HUES6 (cell line): ENCODE measurements around the gene HLA-DQB1.
A peak's percentile ranks its signal among the peaks of the same experiment; 100 is the strongest.
"Not testable (repeated sequence)": the region's sequence is repeated elsewhere in the genome, so short reads cannot be mapped to it uniquely, and the experiment has no call there.

ENCODE experiments used
- H3K27ac ChIP-seq: 2 replicates; pipeline ENCODE4 v1.7.0; 2013; ENCODE audit warnings: low read depth, mild to moderate bottlenecking, low read length, inconsistent platforms
- H3K27me3 ChIP-seq: 2 replicates; pipeline ENCODE4 v1.6.1; 2013; ENCODE audit warnings: low read length; ENCODE audit not compliant: control insufficient read depth, insufficient read depth
- H3K36me3 ChIP-seq: 2 replicates; pipeline ENCODE4 v1.6.1; 2013; ENCODE audit warnings: low read length; ENCODE audit not compliant: control insufficient read depth, insufficient read depth
- H3K4me1 ChIP-seq: 2 replicates; pipeline ENCODE4 v1.6.1; 2013; ENCODE audit warnings: low read length; ENCODE audit not compliant: control insufficient read depth, insufficient read depth
- H3K4me3 ChIP-seq: 2 replicates; pipeline ENCODE4 v1.5.1; 2013; ENCODE audit warnings: low read depth, low read length
- H3K9ac ChIP-seq: one replicate; pipeline ENCODE4 v1.6.1; 2013; ENCODE audit warnings: mild to moderate bottlenecking, low read length
- H3K9me3 ChIP-seq: 2 replicates; pipeline ENCODE4 v1.6.1; 2013; ENCODE audit warnings: low read depth, low read length; ENCODE audit not compliant: control insufficient read depth, insufficient read depth

The HLA-DQB1 gene

DNA sequence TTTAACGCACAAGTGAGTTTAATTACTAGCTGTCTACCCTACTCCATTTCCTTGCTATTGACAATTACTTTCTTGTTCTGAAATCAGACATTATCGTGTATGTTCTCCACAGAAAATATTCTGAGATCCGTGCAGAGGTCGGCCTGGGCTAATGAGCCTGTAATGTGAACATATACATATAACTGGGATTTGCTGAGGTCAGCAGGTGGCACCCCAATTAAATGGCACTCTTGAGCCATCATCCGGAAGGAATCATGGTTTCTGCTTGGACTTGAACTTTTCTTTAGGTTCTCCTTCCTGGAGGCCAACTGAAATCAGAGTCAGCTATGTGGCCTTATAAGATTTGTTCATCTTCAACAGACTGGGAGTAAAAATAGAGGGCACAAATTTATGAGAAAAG lies 3.6 kb downstream of the HLA-DQB1 start:
- no peak overlapping the region for H3K27ac ChIP-seq
- H3K9ac ChIP-seq: no peak overlapping the region
- H3K27me3 ChIP-seq: peaks cover 24% of the 10 kb centered on the region
- no peaks in the 10 kb centered on the region for H3K9me3 ChIP-seq
- no peak overlapping the region for H3K4me3 ChIP-seq
- H3K4me1 ChIP-seq: peaks cover 9% of the 10 kb centered on the region
- peaks cover 8% of the 10 kb centered on the region; the same call in 1 of the 2 replicates for H3K36me3 ChIP-seq

DNA sequence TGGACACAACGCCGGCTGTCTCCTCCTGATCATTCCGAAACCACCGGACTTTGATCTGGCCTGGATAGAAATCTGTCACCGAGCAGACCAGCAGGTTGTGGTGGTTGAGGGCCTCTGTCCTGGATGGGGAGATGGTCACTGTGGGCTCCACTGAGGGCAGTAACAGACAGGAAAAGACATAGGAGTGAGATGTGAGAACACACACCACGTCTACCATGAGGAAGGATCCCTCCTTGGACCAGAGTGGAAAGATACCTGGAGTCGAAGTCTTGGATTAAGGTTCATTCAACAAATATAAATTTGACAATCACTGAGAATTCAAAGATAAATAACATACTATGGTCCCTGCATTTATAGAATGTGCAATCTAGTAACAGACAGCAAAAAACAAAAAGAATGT lies 4.4 kb downstream of the HLA-DQB1 start:
- H3K4me1 ChIP-seq: peaks cover 12% of the 10 kb centered on the region
- peaks cover 8% of the 10 kb centered on the region; the same call in 1 of the 2 replicates for H3K36me3 ChIP-seq
- no peak overlapping the region for H3K27ac ChIP-seq
- no peak overlapping the region for H3K9ac ChIP-seq
- no peaks in the 10 kb centered on the region for H3K9me3 ChIP-seq
- H3K27me3 ChIP-seq: peaks cover 24% of the 10 kb centered on the region
- H3K4me3 ChIP-seq: no peak overlapping the region

- no peak overlapping the region for H3K27ac ChIP-seq
- peaks cover 8% of the 10 kb centered on the region; the same call in 1 of the 2 replicates for H3K36me3 ChIP-seq
- peaks cover 17% of the 10 kb centered on the region for H3K4me1 ChIP-seq
- peaks cover 10% of the 10 kb centered on the region for H3K27me3 ChIP-seq
- H3K9ac ChIP-seq: no peak overlapping the region
- no peak overlapping the region for H3K4me3 ChIP-seq
- H3K9me3 ChIP-seq: peaks cover 4% of the 10 kb centered on the region; the same call in 1 of the 2 replicates
Observed at GRCh38 chr6:32659856-32660595, 6.4 kb downstream of the HLA-DQB1 start.

DNA sequence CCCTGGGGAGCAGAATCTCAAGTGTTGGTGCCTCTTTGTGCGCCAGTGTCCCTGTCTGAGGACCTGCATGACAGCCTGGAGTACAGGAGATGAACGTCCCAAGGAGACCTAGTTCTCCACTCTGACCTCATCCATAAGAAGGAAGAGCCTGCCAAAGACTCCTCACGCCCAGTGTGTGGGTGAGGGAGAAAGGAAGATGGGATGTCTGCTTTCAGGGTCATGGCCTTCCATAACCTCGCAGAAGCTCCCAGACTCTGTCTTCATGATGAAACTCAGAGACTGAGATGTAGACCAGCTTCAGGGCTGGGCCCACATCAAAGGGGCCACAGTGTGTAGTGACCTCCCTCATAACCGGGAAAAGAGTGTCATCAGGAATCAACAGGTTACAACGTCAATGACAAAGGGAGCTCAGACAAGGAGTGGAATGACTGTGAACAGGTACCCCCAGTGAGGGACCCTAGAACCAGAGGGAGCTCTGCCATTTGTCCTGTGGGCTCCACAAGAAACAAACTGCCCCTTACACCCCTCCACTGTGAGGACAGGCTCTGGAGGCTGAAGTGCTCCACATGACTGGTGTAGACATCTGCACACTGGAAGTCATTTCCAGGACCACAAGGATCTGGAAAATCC lies 8.1 kb downstream of the HLA-DQB1 start:
- Histone ChIP-seq H3K9ac (peak overlapping the region; percentile 21), H3K36me3 (peaks cover 8% of the 10 kb centered on the region; the same call in 1 of the 2 replicates), H3K4me1 (peaks cover 18% of the 10 kb centered on the region), H3K27ac (peak overlapping the region; percentile 62; the same call in 1 of the 2 replicates), H3K9me3 (peaks cover 4% of the 10 kb centered on the region; the same call in 1 of the 2 replicates), H3K27me3 (no peaks in the 10 kb centered on the region), H3K4me3 (no peak overlapping the region; the same call in 1 of the 2 replicates)

GRCh38 chr6:32657819-32658218 lies 8.6 kb downstream of the HLA-DQB1 start:
- peak overlapping the region; percentile 62; the same call in 1 of the 2 replicates for H3K27ac ChIP-seq
- peaks cover 18% of the 10 kb centered on the region for H3K4me1 ChIP-seq
- H3K9ac ChIP-seq: peak overlapping the region; percentile 21
- H3K36me3 ChIP-seq, H3K4me3 ChIP-seq, H3K27me3 ChIP-seq, H3K9me3 ChIP-seq: not testable (repeated sequence)

- peak overlapping the region; percentile 63; the same call in 1 of the 2 replicates for H3K27ac ChIP-seq
- not testable (repeated sequence) for H3K9me3 ChIP-seq, H3K4me3 ChIP-seq, H3K36me3 ChIP-seq, H3K27me3 ChIP-seq
- peak overlapping the region; percentile 51 for H3K9ac ChIP-seq
- H3K4me1 ChIP-seq: peaks cover 18% of the 10 kb centered on the region
Observed at GRCh38 chr6:32657329-32657728, 9.1 kb downstream of the HLA-DQB1 start.

GRCh38 chr6:32655203-32655710 lies 11.2 kb downstream of the HLA-DQB1 start:
- Histone ChIP-seq H3K4me3 (peak overlapping the region; percentile 33; the same call in 1 of the 2 replicates), H3K27me3 (no peaks in the 10 kb centered on the region), H3K9me3 (peaks cover 4% of the 10 kb centered on the region; the same call in 1 of the 2 replicates), H3K9ac (peak overlapping the region; percentile 60), H3K4me1 (peaks cover 18% of the 10 kb centered on the region), H3K36me3 (no peaks in the 10 kb centered on the region; the same call in 1 of the 2 replicates), H3K27ac (peak overlapping the region; percentile 88; the same call in 1 of the 2 replicates)

DNA sequence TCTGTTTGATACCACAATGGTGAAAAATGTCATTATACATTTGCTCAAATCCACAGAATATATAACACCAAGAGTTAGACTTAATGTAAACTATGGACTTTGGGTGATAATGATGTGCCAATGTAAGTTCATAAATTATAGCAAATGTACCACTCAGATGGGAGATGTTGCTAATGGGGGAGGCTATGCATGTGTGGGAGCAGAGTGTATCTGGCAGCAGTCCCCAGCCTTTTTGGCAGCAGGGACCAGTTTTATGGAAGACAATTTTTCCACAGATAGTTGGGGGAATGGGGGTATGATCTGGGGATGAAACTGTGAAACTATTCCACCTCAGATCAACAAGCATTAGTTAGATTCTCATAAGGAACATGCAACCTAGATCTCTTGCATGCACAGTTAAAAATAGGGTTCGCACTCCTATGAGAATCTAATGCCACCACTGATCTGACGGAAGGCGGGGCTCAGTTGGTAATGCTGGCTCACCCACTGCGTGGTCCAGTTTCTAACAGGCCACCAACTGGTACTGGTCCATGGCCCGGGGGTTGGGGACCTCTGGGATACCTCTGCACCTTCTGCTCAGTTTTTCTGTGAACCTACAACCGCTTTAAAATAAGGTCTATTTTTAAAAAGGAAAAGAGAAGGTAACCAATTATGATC lies 21.3 kb downstream of the HLA-DQB1 start:
- no peaks in the 10 kb centered on the region for H3K4me1 ChIP-seq
- no peak overlapping the region for H3K4me3 ChIP-seq
- H3K9me3 ChIP-seq: no peaks in the 10 kb centered on the region
- H3K36me3 ChIP-seq: no peaks in the 10 kb centered on the region
- H3K27me3 ChIP-seq: no peaks in the 10 kb centered on the region
- no peak overlapping the region for H3K27ac ChIP-seq
- no peak overlapping the region for H3K9ac ChIP-seq

DNA sequence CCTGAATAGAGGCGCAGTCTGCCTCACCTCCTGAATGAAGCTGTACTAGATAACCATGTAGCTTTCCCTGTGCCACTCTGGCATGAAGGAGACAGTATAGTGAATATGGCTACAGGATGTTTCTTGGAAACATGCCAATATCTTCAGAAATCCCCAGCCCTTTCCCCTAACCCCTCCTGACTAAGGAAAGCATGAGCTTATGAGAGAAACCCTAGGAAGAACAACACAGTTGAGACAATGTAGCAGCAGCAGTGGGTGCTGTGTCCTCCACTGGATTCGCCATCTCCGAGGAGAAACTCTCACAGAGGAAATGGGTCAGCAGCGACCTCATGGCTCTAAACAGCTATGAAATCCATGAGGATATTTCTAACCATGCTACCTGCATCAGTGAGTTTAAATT lies 22.6 kb downstream of the HLA-DQB1 start:
- Histone ChIP-seq H3K27me3 (no peaks in the 10 kb centered on the region), H3K9ac (no peak overlapping the region)

GRCh38 chr6:32642720-32643106 lies 23.7 kb downstream of the HLA-DQB1 start:
- Histone ChIP-seq H3K9me3 (no peaks in the 10 kb centered on the region), H3K4me3 (no peak overlapping the region), H3K4me1 (no peaks in the 10 kb centered on the region), H3K9ac (no peak overlapping the region), H3K27ac (no peak overlapping the region), H3K27me3 (no peaks in the 10 kb centered on the region), H3K36me3 (no peaks in the 10 kb centered on the region)

More for the DNA sequence above, 22.6 kb downstream of the HLA-DQB1 start:
- no peak overlapping the region for H3K27ac ChIP-seq
- no peaks in the 10 kb centered on the region for H3K4me1 ChIP-seq
- H3K36me3 ChIP-seq: no peaks in the 10 kb centered on the region
- H3K4me3 ChIP-seq: no peak overlapping the region
- H3K9me3 ChIP-seq: no peaks in the 10 kb centered on the region
